ENCODE data around the gene HTRA3. TPM values are rescaled to one million over a fixed set of nuclear protein-coding genes. Genes with fewer than 3 reads are reported as not detected.
"Not testable (repeated sequence)": the region's sequence is repeated elsewhere in the genome, so short reads cannot be mapped to it uniquely, and the experiment has no call there.

The HTRA3 gene
- total and polyA plus RNA-seq, 2 experiments from 2014 or later, result 3.2 to 5.2 TPM

- H3K9me2 ChIP-seq (ENCODE audit: insufficient read depth), result no peaks in the 10 kb centered on the region
- H3K4me3 ChIP-seq, result no peak overlapping the region
- H3F3A ChIP-seq (ENCODE audit: insufficient read depth), result no peaks in the 10 kb centered on the region
- TF ChIP-seq EZH2phosphoT487 (IDR thresholded peaks at IDR 0.05; ENCODE audit: insufficient read depth, low read depth), result no peak
- no peak for TF ChIP-seq EZH2 (IDR thresholded peaks at IDR 0.05; ENCODE audit: insufficient read depth, poor library complexity, severe bottlenecking)
- in situ Hi-C loops (cut with MboI), result no loop called here
- H3K36me3 ChIP-seq (ENCODE audit: low read depth), result no peaks in the 10 kb centered on the region
- H3K27me3 ChIP-seq (replicated peaks; ENCODE audit: insufficient read depth), result peaks cover 8% of the 10 kb centered on the region; the same call in 1 of the 2 replicates
- H3K4me1 ChIP-seq (ENCODE audit: insufficient read depth), result no peaks in the 10 kb centered on the region
- no peaks in the 10 kb centered on the region for H3K79me2 ChIP-seq (ENCODE audit: insufficient read depth)
- DNase-seq, result no peak
- no peak overlapping the region for H3K27ac ChIP-seq
- H3K4me2 ChIP-seq (ENCODE audit: unreplicated experiment), result no peak overlapping the region
- no peak overlapping the region for H2AFZ ChIP-seq
- H3K9me3 ChIP-seq (ENCODE audit: low read depth), result no peaks in the 10 kb centered on the region
- WGBS, 2 experiments (ENCODE audit: low coverage in 1 of 2, low lambda C conversion rate in 2 of 2, missing lambda C conversion rate in 2 of 2), result 78 to 85% methylated on average over 28 to 39 of the region's 39 CpGs
- H3K9ac ChIP-seq, result no peak overlapping the region
- H4K20me1 ChIP-seq (ENCODE audit: insufficient read depth), result no peaks in the 10 kb centered on the region
Observed at GRCh38 chr4:8345946-8346814, 76.6 kb downstream of the HTRA3 start.

GRCh38 chr4:8346838-8347605 is 77.5 kb downstream of the HTRA3 start:
- Histone ChIP-seq H3K9me2 (ENCODE audit: insufficient read depth) (no peaks in the 10 kb centered on the region), H3F3A (ENCODE audit: insufficient read depth) (no peaks in the 10 kb centered on the region), H2AFZ (no peak overlapping the region), H3K4me2 (ENCODE audit: unreplicated experiment) (no peak overlapping the region), H3K79me2 (ENCODE audit: insufficient read depth) (no peaks in the 10 kb centered on the region), H3K27me3 (replicated peaks; ENCODE audit: insufficient read depth) (peaks cover 14% of the 10 kb centered on the region), H4K20me1 (ENCODE audit: insufficient read depth) (no peaks in the 10 kb centered on the region), H3K36me3 (ENCODE audit: low read depth) (no peaks in the 10 kb centered on the region), H3K4me1 (ENCODE audit: insufficient read depth) (no peaks in the 10 kb centered on the region), H3K9me3 (ENCODE audit: low read depth) (no peaks in the 10 kb centered on the region), H3K27ac (no peak overlapping the region), H3K4me3 (no peak overlapping the region), H3K9ac (no peak overlapping the region)
- DNase-seq, result no peak
- WGBS, 2 experiments (ENCODE audit: low coverage in 1 of 2, low lambda C conversion rate in 2 of 2, missing lambda C conversion rate in 2 of 2), result 28 to 29% methylated on average over 16 of the region's 16 CpGs
- in situ Hi-C loops (cut with MboI), result no loop called here
- TF ChIP-seq EZH2 (IDR thresholded peaks at IDR 0.05; ENCODE audit: insufficient read depth, poor library complexity, severe bottlenecking) (no peak), EZH2phosphoT487 (IDR thresholded peaks at IDR 0.05; ENCODE audit: insufficient read depth, low read depth) (no peak)

- Histone ChIP-seq H3K36me3 (ENCODE audit: low read depth) (no peaks in the 10 kb centered on the region), H3K4me1 (ENCODE audit: insufficient read depth) (no peaks in the 10 kb centered on the region), H2AFZ (no peak overlapping the region), H3K27ac (no peak overlapping the region), H3K9ac (no peak overlapping the region), H3K9me2 (ENCODE audit: insufficient read depth) (no peaks in the 10 kb centered on the region), H3K79me2 (ENCODE audit: insufficient read depth) (no peaks in the 10 kb centered on the region), H4K20me1 (ENCODE audit: insufficient read depth) (no peaks in the 10 kb centered on the region), H3F3A (ENCODE audit: insufficient read depth) (no peaks in the 10 kb centered on the region), H3K4me2 (ENCODE audit: unreplicated experiment) (no peak overlapping the region), H3K9me3 (ENCODE audit: low read depth) (no peaks in the 10 kb centered on the region), H3K27me3 (replicated peaks; ENCODE audit: insufficient read depth) (peaks cover 14% of the 10 kb centered on the region), H3K4me3 (no peak overlapping the region)
- no peak for DNase-seq
- in situ Hi-C loops (cut with MboI), result no loop called here
- TF ChIP-seq EZH2phosphoT487 (IDR thresholded peaks at IDR 0.05; ENCODE audit: insufficient read depth, low read depth) (no peak), EZH2 (IDR thresholded peaks at IDR 0.05; ENCODE audit: insufficient read depth, poor library complexity, severe bottlenecking) (no peak)
- WGBS, 2 experiments (ENCODE audit: low coverage in 1 of 2, low lambda C conversion rate in 2 of 2, missing lambda C conversion rate in 2 of 2), result 62 to 65% methylated on average over 7 of the region's 7 CpGs
Observed at GRCh38 chr4:8347660-8348059, 78.1 kb downstream of the HTRA3 start.

GRCh38 chr4:8348071-8348470 is 78.5 kb downstream of the HTRA3 start:
- TF ChIP-seq EZH2 (IDR thresholded peaks at IDR 0.05; ENCODE audit: insufficient read depth, poor library complexity, severe bottlenecking) (no peak), EZH2phosphoT487 (IDR thresholded peaks at IDR 0.05; ENCODE audit: insufficient read depth, low read depth) (no peak)
- Histone ChIP-seq H3F3A (ENCODE audit: insufficient read depth) (no peaks in the 10 kb centered on the region), H3K27ac (no peak overlapping the region), H3K36me3 (ENCODE audit: low read depth) (no peaks in the 10 kb centered on the region), H3K79me2 (ENCODE audit: insufficient read depth) (no peaks in the 10 kb centered on the region), H3K9ac (no peak overlapping the region), H4K20me1 (ENCODE audit: insufficient read depth) (no peaks in the 10 kb centered on the region), H2AFZ (no peak overlapping the region), H3K4me1 (ENCODE audit: insufficient read depth) (no peaks in the 10 kb centered on the region), H3K4me2 (ENCODE audit: unreplicated experiment) (no peak overlapping the region), H3K4me3 (no peak overlapping the region), H3K27me3 (replicated peaks; ENCODE audit: insufficient read depth) (peaks cover 14% of the 10 kb centered on the region), H3K9me3 (ENCODE audit: low read depth) (no peaks in the 10 kb centered on the region), H3K9me2 (ENCODE audit: insufficient read depth) (no peaks in the 10 kb centered on the region)
- no peak for DNase-seq
- WGBS, 2 experiments (ENCODE audit: low coverage in 1 of 2, low lambda C conversion rate in 2 of 2, missing lambda C conversion rate in 2 of 2), result 66 to 67% methylated on average over 6 of the region's 6 CpGs
- in situ Hi-C loops (cut with MboI), result no loop called here

GRCh38 chr4:8349236-8349635 is 79.7 kb downstream of the HTRA3 start:
- H3K9me2 ChIP-seq (ENCODE audit: insufficient read depth); H3K4me2 ChIP-seq (ENCODE audit: unreplicated experiment); H3K9me3 ChIP-seq (ENCODE audit: low read depth); H3K4me1 ChIP-seq (ENCODE audit: insufficient read depth); H3K27ac ChIP-seq; in situ Hi-C loops (cut with MboI); DNase-seq; H3F3A ChIP-seq (ENCODE audit: insufficient read depth); H3K9ac ChIP-seq; H2AFZ ChIP-seq; H3K79me2 ChIP-seq (ENCODE audit: insufficient read depth); H4K20me1 ChIP-seq (ENCODE audit: insufficient read depth); H3K36me3 ChIP-seq (ENCODE audit: low read depth); H3K4me3 ChIP-seq: not testable (repeated sequence)
- 88 to 92% methylated on average over 11 of the region's 11 CpGs for WGBS, 2 experiments (ENCODE audit: low coverage in 1 of 2, low lambda C conversion rate in 2 of 2, missing lambda C conversion rate in 2 of 2)
- peaks cover 13% of the 10 kb centered on the region for H3K27me3 ChIP-seq (replicated peaks; ENCODE audit: insufficient read depth)

Measured in GM23248 (cell line).